Suprapubic skin (tissue), 4 donors: ENCODE results near the gene POC1A.

Experiments used
- EP300 ChIP-seq: sonication (generic); formaldehyde crosslinking; IDR thresholded peaks from one replicate; pipeline ENCODE4 v1.6.1; 2017; ENCODE audit warnings: antibody characterized with exemption
- POLR2A ChIP-seq, 2 donors: fragments of 450-650 bp; IDR thresholded peaks; one replicate each; pipeline ENCODE4 v1.6.1; 2017; ENCODE audit warnings: antibody characterized with exemption in 2 of 2, mild to moderate bottlenecking in 2 of 2, moderate library complexity in 2 of 2
- POLR2AphosphoS5 ChIP-seq, 3 donors: sonication (generic); formaldehyde crosslinking; IDR thresholded peaks; one replicate each; pipeline ENCODE4 v1.6.1; 2017; ENCODE audit warnings: antibody characterized with exemption in 3 of 3
- TF ChIP-seq, protein P1 (sequence below), 2 donors: fragments of 200-600 bp in 1 of 2; fragments of 450-650 bp in 1 of 2; sonication (generic) in 1 of 2; IDR thresholded peaks; one replicate each; pipeline ENCODE4 v1.5.1; 2016 to 2019; ENCODE audit warnings: antibody characterized with exemption in 2 of 2, mild to moderate bottlenecking in 1 of 2, moderate library complexity in 1 of 2

DNA sequence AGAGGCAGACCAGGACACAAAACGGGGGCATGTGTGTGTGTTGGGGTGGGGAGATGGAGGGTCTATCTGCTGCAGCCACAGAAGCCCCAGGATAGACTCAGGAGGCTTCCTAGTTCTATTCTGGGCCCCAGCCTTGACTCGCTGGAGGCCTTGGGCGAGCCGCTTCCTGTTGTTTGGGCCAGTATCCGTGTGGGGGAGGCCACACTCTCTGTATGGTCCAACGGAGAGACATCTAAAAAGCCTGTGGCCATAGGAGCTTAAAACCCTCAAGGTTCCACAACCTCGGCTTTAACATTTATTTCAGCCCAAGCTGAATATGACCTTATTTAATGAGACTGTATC lies 32.8 kb downstream of the POC1A start:
- TF ChIP-seq, protein P1, sequence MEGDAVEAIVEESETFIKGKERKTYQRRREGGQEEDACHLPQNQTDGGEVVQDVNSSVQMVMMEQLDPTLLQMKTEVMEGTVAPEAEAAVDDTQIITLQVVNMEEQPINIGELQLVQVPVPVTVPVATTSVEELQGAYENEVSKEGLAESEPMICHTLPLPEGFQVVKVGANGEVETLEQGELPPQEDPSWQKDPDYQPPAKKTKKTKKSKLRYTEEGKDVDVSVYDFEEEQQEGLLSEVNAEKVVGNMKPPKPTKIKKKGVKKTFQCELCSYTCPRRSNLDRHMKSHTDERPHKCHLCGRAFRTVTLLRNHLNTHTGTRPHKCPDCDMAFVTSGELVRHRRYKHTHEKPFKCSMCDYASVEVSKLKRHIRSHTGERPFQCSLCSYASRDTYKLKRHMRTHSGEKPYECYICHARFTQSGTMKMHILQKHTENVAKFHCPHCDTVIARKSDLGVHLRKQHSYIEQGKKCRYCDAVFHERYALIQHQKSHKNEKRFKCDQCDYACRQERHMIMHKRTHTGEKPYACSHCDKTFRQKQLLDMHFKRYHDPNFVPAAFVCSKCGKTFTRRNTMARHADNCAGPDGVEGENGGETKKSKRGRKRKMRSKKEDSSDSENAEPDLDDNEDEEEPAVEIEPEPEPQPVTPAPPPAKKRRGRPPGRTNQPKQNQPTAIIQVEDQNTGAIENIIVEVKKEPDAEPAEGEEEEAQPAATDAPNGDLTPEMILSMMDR (IDR thresholded peaks at IDR 0.05): no peak
- TF ChIP-seq POLR2A (IDR thresholded peaks at IDR 0.05): no peak
- TF ChIP-seq POLR2AphosphoS5 (IDR thresholded peaks at IDR 0.05): no peak
- TF ChIP-seq EP300: no peak
